ENCODE measurements around the gene GLYATL3.

The GLYATL3 gene

DNA sequence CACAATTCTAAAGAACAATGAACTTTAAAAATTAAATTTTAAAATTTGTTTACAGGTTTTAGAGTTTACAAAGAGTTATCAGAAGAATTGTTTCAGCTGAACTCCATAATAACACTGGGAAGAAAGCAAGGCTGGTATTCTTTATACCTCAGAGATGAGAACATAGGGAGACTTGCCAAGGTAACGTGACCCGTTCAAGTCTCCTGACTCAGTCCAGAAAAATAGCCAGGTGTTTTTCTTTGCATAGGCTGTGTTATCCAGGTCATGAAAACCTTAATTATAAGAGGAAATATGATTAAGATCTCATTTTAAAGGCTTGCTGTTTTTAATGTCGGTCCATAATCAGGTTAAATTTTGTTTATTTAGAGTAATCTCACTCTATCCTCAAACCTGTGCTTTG, 42.2 kb downstream of the GLYATL3 start:
- peak overlapping the region; percentile 89 for H3K27ac ChIP-seq
- peak; percentile 33 for DNase-seq (ENCODE audit: low read depth, low spot score)

DNA sequence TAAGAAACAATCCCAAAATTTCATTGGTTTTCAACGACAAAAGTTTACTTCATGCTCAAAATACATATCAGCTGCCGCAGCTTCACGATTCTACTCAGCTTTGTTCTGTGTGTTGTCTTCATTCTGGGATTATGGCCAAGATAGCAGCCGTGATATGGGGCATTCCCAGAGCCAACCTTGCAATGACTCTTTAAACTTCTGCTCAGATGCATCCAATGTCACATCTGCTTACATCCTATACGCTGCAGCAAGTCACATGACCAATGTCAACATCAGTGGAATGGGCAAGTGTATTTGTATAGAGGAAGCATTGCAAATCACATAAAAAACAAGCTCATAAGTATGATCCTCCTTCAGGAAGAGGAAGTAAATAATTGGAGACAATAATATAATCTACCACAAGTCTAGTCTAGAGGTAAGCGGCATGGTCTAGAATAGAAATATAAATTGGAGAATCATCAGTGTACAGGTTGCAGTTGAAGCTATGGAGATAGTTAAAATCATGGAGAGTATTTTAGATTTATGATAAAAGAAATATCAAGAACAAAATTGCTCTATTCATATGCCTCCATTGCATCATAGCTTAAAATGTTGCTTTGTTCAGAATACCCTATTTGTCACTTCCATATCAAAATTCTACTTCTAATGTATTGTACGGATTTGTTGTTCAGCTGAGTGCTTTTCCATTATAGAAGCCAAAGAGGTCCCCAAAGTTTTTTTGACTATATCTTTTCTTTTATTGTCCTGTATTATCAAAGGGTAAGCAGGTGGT, 43.5 kb downstream of the GLYATL3 start:
- DNase-seq (ENCODE audit: low read depth, low spot score) = peak; percentile 39
- H3K27ac ChIP-seq = no peak overlapping the region

DNA sequence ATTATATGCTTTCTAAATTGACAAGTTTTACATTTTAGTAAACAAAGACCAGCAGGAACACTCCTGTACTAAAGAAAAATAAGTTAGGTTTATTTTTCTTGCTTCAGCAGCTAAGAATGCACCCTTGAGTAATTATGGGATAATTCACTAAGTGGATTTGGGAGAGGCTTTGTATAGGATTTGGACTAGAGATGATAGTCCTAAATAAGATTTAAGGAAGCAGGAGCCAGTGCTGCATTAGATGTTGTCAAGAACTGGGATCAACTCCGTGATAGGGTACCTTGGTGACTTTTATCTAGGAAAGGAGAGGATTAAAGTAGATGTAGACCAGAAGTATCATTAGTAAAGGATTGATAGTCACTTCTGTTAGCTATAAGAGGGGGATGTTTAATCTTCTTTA, 46.6 kb downstream of the GLYATL3 start:
- no peak overlapping the region for H3K27ac ChIP-seq
- DNase-seq (ENCODE audit: low read depth, low spot score) = no peak

DNA sequence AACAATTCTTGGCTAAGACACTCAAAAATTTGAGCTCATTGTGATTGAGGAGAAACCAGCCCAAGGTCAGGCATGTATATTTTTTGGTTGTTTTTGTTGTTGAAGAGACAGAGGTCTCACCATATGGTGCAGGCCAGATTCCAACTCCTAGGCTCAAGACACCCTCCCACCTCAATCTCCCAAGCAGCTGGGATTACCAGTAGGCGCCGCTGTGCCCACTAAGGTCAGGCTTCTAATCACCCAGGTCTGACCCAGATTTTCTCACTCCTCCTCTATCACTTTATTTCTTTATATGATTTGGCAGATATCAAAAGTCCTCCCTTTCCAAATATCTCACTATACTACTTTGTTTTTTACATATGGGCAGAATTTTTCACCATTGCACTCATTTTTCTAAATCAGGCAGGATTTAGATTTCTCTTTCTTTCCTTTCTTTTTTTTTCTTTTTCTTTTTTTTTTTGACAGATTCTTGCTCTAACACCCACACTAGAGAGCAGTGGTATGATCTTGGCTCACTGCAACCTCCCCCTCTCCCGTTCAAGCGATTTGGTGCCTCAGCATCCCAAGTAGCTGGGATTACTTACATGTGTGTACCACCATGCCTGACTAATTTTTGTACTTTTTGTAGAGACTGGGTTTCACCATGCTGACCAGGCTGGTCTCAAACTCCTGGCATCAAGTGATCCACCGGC, 49.0 kb downstream of the GLYATL3 start:
- H3K27ac ChIP-seq = no peak overlapping the region
- DNase-seq (ENCODE audit: low read depth, low spot score) = no peak

DNA sequence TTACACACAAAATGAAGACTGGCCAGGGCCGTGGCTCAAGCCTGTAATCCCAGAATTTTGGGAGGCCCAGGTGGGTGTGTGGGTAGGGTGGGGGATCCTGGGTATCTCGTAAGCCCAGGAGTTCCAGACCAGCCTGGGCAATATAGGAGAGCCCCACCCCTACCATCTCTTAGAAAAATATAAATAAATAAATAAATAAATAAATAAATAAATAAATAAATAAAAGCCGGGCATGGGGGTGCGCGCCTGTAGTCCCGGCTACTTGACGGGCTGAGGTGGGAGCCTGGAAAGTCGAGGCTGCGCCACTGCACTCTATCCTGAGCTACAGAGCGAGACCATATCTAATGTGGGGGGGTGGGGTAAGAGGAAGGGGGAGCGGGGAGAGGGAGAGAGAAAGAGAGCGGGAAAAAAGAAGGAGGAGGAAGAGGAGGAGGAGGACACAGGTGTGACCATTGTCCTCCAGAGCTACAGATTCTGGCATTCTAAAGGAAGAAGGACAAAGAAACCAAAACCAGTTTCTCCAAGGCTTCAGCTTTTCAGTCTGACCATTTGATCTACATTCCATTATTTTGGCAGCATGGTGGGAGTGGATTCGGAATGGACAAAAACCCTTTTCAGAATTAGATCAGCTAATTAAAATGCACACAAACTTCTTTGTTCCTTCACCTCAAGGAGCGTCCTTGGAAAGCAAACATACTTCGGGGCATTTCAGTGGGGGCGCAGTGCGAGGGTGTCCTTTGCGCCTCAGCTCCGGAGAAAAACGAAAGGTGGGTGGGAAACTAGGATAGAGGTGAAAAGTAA, 50.2 kb downstream of the GLYATL3 start:
- DNase-seq (ENCODE audit: low read depth, low spot score) = no peak
- peak overlapping the region; percentile 94 for H3K27ac ChIP-seq

DNA sequence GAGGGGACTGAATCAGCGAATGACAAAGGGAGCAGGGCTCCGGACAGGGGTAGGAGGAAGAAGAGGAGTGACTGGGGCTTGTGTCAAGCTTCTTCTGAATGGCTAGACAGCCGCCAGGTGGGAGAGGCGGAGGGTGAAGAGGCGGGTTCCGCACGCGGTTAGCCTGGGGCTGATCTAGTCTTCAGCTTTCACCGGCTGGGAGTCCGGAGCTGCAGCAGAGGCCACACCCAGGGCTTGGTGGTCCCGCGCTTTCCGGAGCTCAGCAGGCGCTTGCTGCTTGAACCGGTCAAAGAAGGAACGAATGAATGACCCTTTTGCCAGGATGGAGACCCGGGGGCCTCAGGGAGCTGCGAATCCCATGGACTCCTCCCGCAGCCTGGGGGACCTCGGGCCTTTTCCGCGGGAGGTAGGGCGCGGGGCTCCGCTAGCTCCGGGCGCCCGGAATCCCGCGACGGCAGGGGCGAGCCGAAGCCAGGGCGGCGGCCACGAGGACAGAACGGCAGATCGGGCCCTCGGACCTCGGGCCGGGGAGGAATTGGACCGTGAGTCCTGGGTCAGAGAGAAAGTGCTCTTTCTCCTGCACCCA, 50.9 kb downstream of the GLYATL3 start, which contains the start of gene C6orf141:
TSS of gene C6orf141 (plus strand) at position 177 of the 586 bp plus-strand sequence. CDS start at position 302, 125 bp downstream.
- peak within 1 kb of the TSS; percentile 94 for H3K27ac ChIP-seq
- DNase-seq (ENCODE audit: low read depth, low spot score) = peak; percentile 29

- peak overlapping the region; percentile 94 for H3K27ac ChIP-seq
- no peak for DNase-seq (ENCODE audit: low read depth, low spot score)
Observed at GRCh38 chr6:49551078-49551865, 51.5 kb downstream of the GLYATL3 start.

DNA sequence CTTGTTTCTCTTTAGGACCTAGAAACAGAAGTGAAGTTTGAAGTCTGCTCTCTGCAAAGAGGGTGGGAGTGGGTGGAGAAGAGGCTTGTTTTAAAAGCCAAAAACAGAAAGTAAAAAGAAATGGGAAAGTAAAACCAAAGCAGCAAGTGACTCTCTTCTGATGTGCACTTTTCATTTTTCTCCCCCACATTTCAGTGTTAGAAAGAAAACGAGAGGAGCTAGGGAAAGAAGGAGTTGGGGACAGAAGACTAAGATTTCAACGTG, 52.1 kb downstream of the GLYATL3 start:
- H3K27ac ChIP-seq = peak overlapping the region; percentile 94

DNA sequence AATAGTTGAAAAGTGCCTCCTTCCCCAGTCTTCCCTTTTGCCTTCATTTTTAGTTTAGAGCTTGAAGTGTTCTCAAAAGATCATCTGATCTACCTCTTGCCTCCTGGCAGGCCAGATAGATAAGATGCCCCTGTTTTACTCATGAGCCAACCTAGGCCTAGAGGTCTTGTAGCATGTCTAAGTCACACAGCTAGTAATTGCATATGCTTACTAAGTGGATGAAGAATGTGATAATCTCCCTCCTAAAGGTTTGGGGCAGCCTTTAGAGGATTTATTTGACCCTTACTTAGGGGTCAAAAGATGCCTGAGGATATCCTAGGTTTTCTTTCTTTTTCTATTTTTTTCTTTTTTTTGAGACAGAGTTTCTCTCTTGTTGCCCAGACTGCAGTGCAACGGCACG, 52.9 kb downstream of the GLYATL3 start:
- no peak for DNase-seq (ENCODE audit: low read depth, low spot score)

More for the DNA sequence above, 52.1 kb downstream of the GLYATL3 start:
- no peak for DNase-seq (ENCODE audit: low read depth, low spot score)

GRCh38 chr6:49553384-49553783, 53.7 kb downstream of the GLYATL3 start:
- peak; percentile 80 for DNase-seq (ENCODE audit: low read depth, low spot score)
- H3K27ac ChIP-seq = peak overlapping the region; percentile 94

More for the DNA sequence above, 52.9 kb downstream of the GLYATL3 start:
- H3K27ac ChIP-seq = peak overlapping the region; percentile 94

- no peak for DNase-seq (ENCODE audit: low read depth, low spot score)
- peak overlapping the region; percentile 94 for H3K27ac ChIP-seq
Observed at GRCh38 chr6:49555951-49556350, 56.2 kb downstream of the GLYATL3 start.

DNA sequence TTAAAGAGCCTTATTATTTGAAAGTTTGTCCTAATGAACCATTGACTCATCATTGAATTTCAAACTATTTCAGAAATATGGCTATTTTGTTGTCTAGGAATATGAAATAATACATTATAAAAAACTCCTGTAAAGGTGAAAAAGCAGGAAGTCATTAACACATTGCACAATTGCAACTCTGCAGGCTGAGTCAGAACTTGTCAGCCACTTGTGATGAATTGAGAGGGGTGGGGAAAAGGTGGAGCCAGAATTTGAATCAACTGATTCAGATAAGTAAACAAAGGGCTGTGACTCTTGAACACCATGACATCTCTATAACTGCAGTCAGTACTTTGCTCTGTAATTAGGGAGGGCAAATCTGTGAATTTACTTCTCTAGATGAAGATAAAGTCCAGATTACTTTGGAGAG, 56.7 kb downstream of the GLYATL3 start:
- DNase-seq (ENCODE audit: low read depth, low spot score) = peak; percentile 86
- peak overlapping the region; percentile 94 for H3K27ac ChIP-seq

DNA sequence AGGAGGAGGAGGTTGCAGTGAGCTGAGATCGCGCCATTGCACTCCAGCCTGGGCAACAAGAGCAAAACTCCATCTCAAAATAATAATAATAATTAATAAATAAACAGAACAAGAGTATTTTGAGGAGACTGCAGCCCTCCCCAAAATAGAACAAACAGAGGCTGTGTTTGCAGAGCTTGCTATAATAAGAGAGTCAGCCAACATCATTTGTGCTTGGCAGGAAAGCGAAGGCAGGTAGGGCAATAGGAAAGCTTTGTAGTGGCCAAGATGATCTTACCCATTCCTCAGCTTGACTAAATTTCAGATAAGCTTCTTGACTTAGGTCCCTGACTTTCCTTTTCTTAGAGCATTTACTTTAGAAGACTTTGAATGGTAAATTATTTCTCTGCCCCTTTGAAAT, 57.5 kb downstream of the GLYATL3 start:
- DNase-seq (ENCODE audit: low read depth, low spot score) = no peak
- H3K27ac ChIP-seq = peak overlapping the region; percentile 94

DNA sequence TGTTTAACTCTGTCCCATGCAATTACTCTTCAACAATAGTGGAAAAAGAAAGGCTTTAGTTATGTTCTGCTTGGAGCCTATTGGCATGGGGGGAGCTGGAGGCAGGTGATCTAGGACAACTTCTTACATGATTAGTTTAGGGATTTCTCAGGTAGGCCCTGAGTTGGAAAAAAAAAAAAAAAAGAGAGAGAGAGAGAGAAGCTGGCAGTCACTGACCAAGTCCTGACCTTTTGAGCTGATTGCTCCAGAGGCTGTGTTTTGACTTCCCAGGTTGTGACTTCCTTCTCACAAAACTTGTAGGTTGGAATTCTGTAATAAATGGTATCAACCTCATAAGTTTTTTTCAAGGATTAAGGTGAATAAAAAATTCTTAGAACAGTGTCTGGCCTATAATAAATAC, 58.5 kb downstream of the GLYATL3 start:
- no peak for DNase-seq (ENCODE audit: low read depth, low spot score)
- peak overlapping the region; percentile 94 for H3K27ac ChIP-seq

GRCh38 chr6:49563006-49563886, 63.5 kb downstream of the GLYATL3 start:
- H3K27ac ChIP-seq = peak overlapping the region; percentile 24
- DNase-seq (ENCODE audit: low read depth, low spot score) = no peak

DNA sequence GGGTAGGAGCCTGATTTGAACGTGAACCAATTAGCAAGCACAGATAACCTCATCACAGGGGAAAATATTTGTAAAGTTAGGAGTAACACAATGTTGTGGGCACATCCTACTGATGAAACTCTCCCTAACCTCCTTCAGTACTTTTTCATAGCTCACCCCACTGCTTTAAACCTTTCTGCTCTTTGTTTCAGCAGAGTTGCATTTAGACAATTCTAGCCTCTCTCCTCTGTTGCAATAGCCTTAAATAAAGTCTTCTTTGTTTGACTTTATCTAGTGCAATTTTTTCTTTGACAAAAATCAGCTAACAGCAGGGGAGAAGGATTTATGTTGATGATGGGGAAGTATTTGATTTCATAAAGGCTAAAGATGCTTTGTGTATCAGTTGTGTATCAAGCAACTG, 64.8 kb downstream of the GLYATL3 start:
- no peak for DNase-seq (ENCODE audit: low read depth, low spot score)
- H3K27ac ChIP-seq = no peak overlapping the region

DNA sequence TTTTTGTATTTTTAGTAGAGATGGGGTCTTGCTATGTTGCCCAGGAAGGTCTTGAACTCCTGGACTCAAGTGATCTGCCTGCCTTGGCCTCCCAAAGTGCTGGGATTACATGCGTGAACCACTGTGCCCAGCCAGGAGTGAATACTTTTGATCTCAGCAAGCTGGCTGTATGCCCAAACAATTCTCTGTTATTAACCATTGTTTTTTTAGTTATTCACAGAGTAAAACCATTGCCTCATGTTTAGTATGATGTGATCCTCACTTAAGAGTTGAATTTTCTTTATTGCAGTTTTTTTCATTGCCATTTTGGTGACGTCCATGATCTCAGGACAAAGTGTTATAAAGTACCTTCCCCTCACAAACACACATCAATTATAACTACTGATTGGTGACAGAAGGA, 65.5 kb downstream of the GLYATL3 start:
- DNase-seq (ENCODE audit: low read depth, low spot score) = no peak
- H3K27ac ChIP-seq = peak overlapping the region; percentile 10

DNA sequence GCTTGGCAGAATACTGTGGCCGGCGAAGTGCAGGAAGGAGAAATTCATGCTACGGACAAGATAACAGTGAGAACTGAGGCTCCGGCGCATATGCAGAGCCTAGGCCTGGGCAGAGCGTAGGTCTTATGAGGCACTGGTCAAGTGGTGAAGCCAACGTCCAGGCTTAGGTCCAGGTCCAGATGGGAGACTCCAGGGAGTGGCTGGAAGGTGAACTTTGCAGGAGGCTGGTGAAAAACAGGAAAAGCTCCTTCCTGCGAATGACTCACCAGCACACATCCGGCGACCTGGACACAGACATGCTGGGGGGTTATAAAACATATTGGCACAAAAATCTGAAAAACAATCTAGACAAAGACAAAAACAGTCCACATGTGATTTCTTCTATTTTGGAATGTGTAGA, 66.1 kb downstream of the GLYATL3 start:
- peak overlapping the region; percentile 10 for H3K27ac ChIP-seq
- no peak for DNase-seq (ENCODE audit: low read depth, low spot score)

All from epithelial cell of prostate (primary cell).